ENCODE data around the gene TMEM126B. TPM values are rescaled to one million over a fixed set of nuclear protein-coding genes. Genes with fewer than 3 reads are reported as not detected.
"Not testable (repeated sequence)": the region's sequence is repeated elsewhere in the genome, so short reads cannot be mapped to it uniquely, and the experiment has no call there.

TMEM126B gene
- total RNA-seq, 1 donor from 2014 or later, result 51.3 TPM

DNA sequence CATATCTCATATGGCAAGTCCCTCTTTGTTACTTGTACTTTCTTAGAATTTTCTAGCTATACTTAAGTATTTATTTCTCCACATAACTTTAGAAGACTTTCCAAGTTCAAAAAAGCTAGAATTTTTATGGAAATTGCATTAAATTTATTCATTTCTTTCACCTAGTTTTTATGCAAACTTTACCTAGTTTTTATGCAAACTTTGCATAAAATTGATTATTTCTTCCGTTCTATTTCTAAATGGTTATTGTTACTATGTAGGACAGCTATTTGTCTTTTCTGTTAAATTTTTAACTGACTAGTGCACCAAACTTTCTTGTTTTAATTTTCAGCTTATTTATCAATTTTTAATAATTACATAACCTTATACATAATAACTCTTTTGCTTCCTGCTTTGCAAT is 39.8 kb downstream of the TMEM126B start:
- no peak overlapping the region for H3K27ac Mint-ChIP-seq (ENCODE audit: unreplicated experiment)

GRCh38 chr11:85670949-85671663 is 42.7 kb downstream of the TMEM126B start:
- not testable (repeated sequence) for H3K9me3 ChIP-seq (ENCODE audit: insufficient read depth, low read depth, low read length); H3K36me3 Mint-ChIP-seq (ENCODE audit: low read depth, unreplicated experiment); H3K27me3 Mint-ChIP-seq (ENCODE audit: low read depth, unreplicated experiment); H3K4me1 ChIP-seq (ENCODE audit: insufficient read depth, low read length); H3K9me3 Mint-ChIP-seq (ENCODE audit: unreplicated experiment); H3K27me3 ChIP-seq (ENCODE audit: insufficient read depth, low read length); H3K9ac ChIP-seq (ENCODE audit: low read length); H4K20me1 ChIP-seq (ENCODE audit: insufficient read depth, low read length); H3K4me2 ChIP-seq (ENCODE audit: low read length); H3K27ac ChIP-seq (ENCODE audit: low read depth, low read length); H3K27ac Mint-ChIP-seq (ENCODE audit: unreplicated experiment); H3K4me3 Mint-ChIP-seq (ENCODE audit: unreplicated experiment); H2AFZ ChIP-seq (ENCODE audit: low read depth, low read length); DNase-seq (ENCODE audit: low read depth); H3K4me3 ChIP-seq (ENCODE audit: insufficient read depth, low read depth, low read length); H3K79me2 ChIP-seq (ENCODE audit: insufficient read depth, low read length); H3K4me1 Mint-ChIP-seq (ENCODE audit: low read depth, unreplicated experiment); H3K36me3 ChIP-seq (ENCODE audit: insufficient read depth, low read length); FAIRE-seq

More for the DNA sequence above, 39.8 kb downstream of the TMEM126B start:
- H3K4me1 ChIP-seq (ENCODE audit: insufficient read depth, low read length), result peaks cover 6% of the 10 kb centered on the region
- DNase-seq (ENCODE audit: low read depth), result no peak
- no peaks in the 10 kb centered on the region for H3K9me3 Mint-ChIP-seq (ENCODE audit: unreplicated experiment)
- H3K79me2 ChIP-seq (ENCODE audit: insufficient read depth, low read length), result peaks cover 17% of the 10 kb centered on the region
- TF ChIP-seq EZH2 (IDR thresholded peaks at IDR 0.05; ENCODE audit: insufficient read depth, low read length), result no peak
- TF ChIP-seq, protein P1, sequence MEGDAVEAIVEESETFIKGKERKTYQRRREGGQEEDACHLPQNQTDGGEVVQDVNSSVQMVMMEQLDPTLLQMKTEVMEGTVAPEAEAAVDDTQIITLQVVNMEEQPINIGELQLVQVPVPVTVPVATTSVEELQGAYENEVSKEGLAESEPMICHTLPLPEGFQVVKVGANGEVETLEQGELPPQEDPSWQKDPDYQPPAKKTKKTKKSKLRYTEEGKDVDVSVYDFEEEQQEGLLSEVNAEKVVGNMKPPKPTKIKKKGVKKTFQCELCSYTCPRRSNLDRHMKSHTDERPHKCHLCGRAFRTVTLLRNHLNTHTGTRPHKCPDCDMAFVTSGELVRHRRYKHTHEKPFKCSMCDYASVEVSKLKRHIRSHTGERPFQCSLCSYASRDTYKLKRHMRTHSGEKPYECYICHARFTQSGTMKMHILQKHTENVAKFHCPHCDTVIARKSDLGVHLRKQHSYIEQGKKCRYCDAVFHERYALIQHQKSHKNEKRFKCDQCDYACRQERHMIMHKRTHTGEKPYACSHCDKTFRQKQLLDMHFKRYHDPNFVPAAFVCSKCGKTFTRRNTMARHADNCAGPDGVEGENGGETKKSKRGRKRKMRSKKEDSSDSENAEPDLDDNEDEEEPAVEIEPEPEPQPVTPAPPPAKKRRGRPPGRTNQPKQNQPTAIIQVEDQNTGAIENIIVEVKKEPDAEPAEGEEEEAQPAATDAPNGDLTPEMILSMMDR (IDR thresholded peaks at IDR 0.05; ENCODE audit: insufficient read depth, low read depth, low read length), result no peak
- no peak overlapping the region for H3K9ac ChIP-seq (ENCODE audit: low read length)
- no peaks in the 10 kb centered on the region for H3K36me3 ChIP-seq (ENCODE audit: insufficient read depth, low read length)
- no peak for FAIRE-seq
- H3K36me3 Mint-ChIP-seq (ENCODE audit: low read depth, unreplicated experiment), result peaks cover 1% of the 10 kb centered on the region
- H3K27me3 ChIP-seq (ENCODE audit: insufficient read depth, low read length), result no peaks in the 10 kb centered on the region
- peaks cover 13% of the 10 kb centered on the region for H4K20me1 ChIP-seq (ENCODE audit: insufficient read depth, low read length)
- H3K4me2 ChIP-seq (ENCODE audit: low read length), result no peak overlapping the region
- no peaks in the 10 kb centered on the region for H3K4me1 Mint-ChIP-seq (ENCODE audit: low read depth, unreplicated experiment)
- H3K27me3 Mint-ChIP-seq (ENCODE audit: low read depth, unreplicated experiment), result no peaks in the 10 kb centered on the region
- no peak overlapping the region for H3K4me3 ChIP-seq (ENCODE audit: insufficient read depth, low read depth, low read length)
- H3K4me3 Mint-ChIP-seq (ENCODE audit: unreplicated experiment), result no peak overlapping the region
- H3K27ac ChIP-seq (ENCODE audit: low read depth, low read length), result no peak overlapping the region
- H2AFZ ChIP-seq (ENCODE audit: low read depth, low read length), result no peak overlapping the region
- no peaks in the 10 kb centered on the region for H3K9me3 ChIP-seq (ENCODE audit: insufficient read depth, low read depth, low read length)

DNA sequence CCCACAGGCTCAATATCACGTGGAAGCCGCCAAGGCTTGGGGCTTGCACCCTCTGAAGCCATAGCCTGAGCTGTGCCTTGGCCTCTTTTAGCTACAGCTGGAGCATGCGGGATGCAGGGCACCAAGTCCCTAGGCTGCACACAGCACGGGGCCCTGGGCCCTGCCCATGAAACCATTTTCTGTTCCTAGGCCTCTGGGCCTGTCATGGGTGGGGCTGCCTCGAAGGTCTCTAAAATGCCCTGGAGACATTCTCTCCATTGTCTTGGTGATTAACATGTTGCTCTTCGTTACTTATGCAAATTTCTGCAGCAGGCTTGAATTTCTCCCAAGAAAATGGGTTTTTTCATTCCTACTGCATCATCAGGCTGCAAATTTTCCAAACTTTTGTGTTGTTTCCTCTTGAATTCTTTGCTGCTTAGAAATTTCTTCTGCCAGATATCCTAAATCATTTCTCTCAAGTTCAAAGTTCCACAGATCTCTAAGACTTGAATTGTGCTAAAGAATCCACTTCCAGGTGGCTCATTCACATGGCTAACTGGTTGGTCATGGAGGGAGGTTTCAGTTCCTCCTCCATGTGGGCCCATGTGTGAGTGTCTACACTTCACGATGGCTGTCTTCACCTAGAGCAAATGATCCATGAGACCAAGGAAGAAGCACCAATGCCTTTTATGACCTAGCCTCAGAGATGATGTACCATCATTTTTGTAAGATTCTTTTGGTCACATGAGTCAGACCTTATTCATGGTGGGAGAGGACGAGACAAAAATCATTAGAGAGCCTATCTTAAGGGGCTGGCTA is 43.9 kb downstream of the TMEM126B start:
- Histone ChIP-seq H3K36me3 (ENCODE audit: insufficient read depth, low read length) (no peaks in the 10 kb centered on the region), H2AFZ (ENCODE audit: low read depth, low read length) (no peak overlapping the region), H3K27ac (ENCODE audit: low read depth, low read length) (no peak overlapping the region), H4K20me1 (ENCODE audit: insufficient read depth, low read length) (no peaks in the 10 kb centered on the region), H3K9ac (ENCODE audit: low read length) (no peak overlapping the region), H3K79me2 (ENCODE audit: insufficient read depth, low read length) (no peaks in the 10 kb centered on the region), H3K4me1 (ENCODE audit: insufficient read depth, low read length) (no peaks in the 10 kb centered on the region), H3K4me3 (ENCODE audit: insufficient read depth, low read depth, low read length) (no peak overlapping the region), H3K9me3 (ENCODE audit: insufficient read depth, low read depth, low read length) (no peaks in the 10 kb centered on the region), H3K4me2 (ENCODE audit: low read length) (no peak overlapping the region), H3K27me3 (ENCODE audit: insufficient read depth, low read length) (no peaks in the 10 kb centered on the region)
- FAIRE-seq (no peak), DNase-seq (ENCODE audit: low read depth) (no peak)
- Mint-ChIP-seq H3K9me3 (ENCODE audit: unreplicated experiment) (peaks cover 7% of the 10 kb centered on the region), H3K27ac (ENCODE audit: unreplicated experiment) (no peak overlapping the region), H3K4me1 (ENCODE audit: low read depth, unreplicated experiment) (no peaks in the 10 kb centered on the region), H3K4me3 (ENCODE audit: unreplicated experiment) (no peak overlapping the region), H3K36me3 (ENCODE audit: low read depth, unreplicated experiment) (peaks cover 1% of the 10 kb centered on the region), H3K27me3 (ENCODE audit: low read depth, unreplicated experiment) (peaks cover 3% of the 10 kb centered on the region)
- TF ChIP-seq, protein P1 (IDR thresholded peaks at IDR 0.05; ENCODE audit: insufficient read depth, low read depth, low read length), result no peak
- TF ChIP-seq EZH2 (IDR thresholded peaks at IDR 0.05; ENCODE audit: insufficient read depth, low read length), result no peak

All from astrocyte (in vitro differentiated cells and primary cell).